Measurements from ENCODE around the gene TNS4.

The TNS4 gene

GRCh38 chr17:40481106-40481505 lies 20.3 kb downstream of the TNS4 start:
- TF ChIP-seq, protein P1, sequence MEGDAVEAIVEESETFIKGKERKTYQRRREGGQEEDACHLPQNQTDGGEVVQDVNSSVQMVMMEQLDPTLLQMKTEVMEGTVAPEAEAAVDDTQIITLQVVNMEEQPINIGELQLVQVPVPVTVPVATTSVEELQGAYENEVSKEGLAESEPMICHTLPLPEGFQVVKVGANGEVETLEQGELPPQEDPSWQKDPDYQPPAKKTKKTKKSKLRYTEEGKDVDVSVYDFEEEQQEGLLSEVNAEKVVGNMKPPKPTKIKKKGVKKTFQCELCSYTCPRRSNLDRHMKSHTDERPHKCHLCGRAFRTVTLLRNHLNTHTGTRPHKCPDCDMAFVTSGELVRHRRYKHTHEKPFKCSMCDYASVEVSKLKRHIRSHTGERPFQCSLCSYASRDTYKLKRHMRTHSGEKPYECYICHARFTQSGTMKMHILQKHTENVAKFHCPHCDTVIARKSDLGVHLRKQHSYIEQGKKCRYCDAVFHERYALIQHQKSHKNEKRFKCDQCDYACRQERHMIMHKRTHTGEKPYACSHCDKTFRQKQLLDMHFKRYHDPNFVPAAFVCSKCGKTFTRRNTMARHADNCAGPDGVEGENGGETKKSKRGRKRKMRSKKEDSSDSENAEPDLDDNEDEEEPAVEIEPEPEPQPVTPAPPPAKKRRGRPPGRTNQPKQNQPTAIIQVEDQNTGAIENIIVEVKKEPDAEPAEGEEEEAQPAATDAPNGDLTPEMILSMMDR (IDR thresholded peaks at IDR 0.05): no peak
- TF ChIP-seq ZFX (IDR thresholded peaks at IDR 0.05; ENCODE audit: borderline replicate concordance): no peak
- H3K27ac ChIP-seq: no peak overlapping the region

DNA sequence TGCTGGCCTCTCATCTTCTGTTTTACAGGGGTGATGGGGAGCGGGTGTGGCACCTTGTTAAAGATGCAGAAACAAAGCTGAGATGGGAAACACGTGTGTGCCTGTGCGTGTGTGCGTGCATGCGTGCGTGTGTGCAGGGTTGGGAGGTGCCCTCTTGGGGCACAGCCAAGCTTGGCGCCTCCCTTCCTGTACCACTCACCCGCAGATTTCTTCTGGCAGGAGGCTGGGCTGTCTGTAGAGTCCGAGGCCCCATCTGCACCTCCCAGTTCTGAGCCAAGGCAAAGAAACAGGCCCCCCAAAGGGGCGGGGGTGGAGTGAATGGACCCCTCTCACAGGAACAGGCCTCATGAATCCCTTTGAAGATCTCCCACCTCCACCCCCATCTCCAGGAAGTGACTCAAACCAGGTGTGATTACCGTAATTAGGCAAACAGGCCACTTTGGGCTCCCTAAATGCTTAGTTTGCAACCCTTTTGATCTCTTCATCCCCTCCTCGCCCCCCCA lies 20.9 kb downstream of the TNS4 start:
- no peak overlapping the region for H3K27ac ChIP-seq
- TF ChIP-seq ZFX (IDR thresholded peaks at IDR 0.05; ENCODE audit: borderline replicate concordance): no peak
- TF ChIP-seq, protein P1 (IDR thresholded peaks at IDR 0.05): no peak

DNA sequence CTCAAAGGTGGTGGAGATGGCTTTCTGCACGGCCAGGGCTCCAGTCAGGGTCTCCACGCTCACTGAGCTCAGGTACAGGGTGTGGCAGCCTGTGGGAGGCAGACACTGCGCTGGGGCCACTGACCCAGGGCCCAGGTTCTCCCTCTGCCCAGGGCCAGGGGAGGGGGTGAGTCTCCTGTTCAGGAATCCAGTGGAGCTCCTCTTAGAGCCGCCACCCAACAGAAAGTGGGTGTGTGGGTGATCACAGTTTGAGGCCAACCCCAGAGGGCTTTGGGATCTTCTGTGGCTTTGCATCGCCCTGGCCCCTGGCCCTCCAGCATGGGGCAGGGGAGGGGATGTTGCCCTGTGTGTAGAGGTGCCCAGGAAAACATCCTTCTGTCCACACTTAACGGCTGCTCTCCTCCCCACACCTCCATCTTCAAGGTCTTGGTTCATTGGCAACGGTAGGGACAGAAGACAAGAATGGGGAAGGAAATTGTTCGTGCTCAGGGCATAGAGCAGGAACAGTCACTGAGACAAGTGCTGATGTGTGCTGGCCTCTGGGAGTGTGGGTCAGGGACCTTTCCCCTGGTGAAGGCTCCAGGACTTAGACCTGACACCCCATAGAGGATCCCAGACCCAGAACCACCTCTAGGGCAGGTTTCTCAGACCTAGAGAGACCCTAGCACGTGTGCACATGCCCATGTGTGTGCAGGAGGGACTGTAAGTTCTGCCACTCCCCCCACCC lies 21.5 kb downstream of the TNS4 start:
- no peak overlapping the region for H3K27ac ChIP-seq
- no peak for TF ChIP-seq ZFX (IDR thresholded peaks at IDR 0.05; ENCODE audit: borderline replicate concordance)
- TF ChIP-seq, protein P1 (IDR thresholded peaks at IDR 0.05): no peak

DNA sequence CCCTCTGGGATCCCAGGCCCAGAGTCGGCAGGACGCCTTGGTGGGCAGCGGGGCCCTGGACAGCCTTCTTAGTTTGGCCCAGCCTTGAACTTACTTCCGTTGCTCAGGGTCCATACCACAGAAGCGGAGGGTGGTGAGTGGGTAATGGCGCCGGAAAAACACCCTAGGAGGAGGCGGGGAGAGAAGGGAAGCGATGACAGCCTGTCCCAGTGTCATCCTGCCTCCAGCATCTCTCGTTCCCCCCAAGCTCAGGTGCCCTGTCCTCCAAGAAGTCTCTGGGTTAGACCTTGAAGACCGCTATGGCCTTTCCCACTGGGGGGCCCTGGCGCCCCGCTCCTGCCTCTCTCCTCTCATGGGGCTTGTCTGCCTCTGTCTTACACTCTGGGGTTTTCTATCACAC lies 22.9 kb downstream of the TNS4 start:
- H3K27ac ChIP-seq: no peak overlapping the region
- TF ChIP-seq ZFX (IDR thresholded peaks at IDR 0.05; ENCODE audit: borderline replicate concordance): no peak
- TF ChIP-seq, protein P1 (IDR thresholded peaks at IDR 0.05): no peak

DNA sequence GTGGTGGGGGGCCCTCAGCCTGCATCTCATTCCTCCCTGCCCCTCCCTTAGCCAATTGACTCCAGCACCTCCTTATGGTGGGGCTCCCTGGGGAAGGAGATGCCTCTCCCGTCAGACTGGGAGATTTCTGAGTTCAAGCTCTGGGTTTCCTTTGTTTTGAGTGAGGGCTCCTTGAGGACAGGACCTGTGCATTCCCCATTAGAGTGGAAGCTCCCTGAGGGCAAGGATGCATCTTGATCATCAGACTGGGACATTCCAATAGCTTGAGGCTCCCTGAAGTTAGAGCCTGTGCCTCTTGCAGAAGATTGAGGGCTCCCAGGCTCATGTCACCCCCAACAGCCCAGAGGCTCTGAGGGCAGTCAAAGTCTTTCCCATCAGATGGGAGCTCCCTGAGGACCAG lies 23.6 kb downstream of the TNS4 start:
- no peak for TF ChIP-seq ZFX (IDR thresholded peaks at IDR 0.05; ENCODE audit: borderline replicate concordance)

GRCh38 chr17:40475234-40475908 lies 26.1 kb downstream of the TNS4 start:
- TF ChIP-seq ZFX (IDR thresholded peaks at IDR 0.05; ENCODE audit: borderline replicate concordance): no peak
- TF ChIP-seq, protein P1 (IDR thresholded peaks at IDR 0.05): no peak
- no peak overlapping the region for H3K27ac ChIP-seq

More for the DNA sequence above, 23.6 kb downstream of the TNS4 start:
- no peak overlapping the region for H3K27ac ChIP-seq

DNA sequence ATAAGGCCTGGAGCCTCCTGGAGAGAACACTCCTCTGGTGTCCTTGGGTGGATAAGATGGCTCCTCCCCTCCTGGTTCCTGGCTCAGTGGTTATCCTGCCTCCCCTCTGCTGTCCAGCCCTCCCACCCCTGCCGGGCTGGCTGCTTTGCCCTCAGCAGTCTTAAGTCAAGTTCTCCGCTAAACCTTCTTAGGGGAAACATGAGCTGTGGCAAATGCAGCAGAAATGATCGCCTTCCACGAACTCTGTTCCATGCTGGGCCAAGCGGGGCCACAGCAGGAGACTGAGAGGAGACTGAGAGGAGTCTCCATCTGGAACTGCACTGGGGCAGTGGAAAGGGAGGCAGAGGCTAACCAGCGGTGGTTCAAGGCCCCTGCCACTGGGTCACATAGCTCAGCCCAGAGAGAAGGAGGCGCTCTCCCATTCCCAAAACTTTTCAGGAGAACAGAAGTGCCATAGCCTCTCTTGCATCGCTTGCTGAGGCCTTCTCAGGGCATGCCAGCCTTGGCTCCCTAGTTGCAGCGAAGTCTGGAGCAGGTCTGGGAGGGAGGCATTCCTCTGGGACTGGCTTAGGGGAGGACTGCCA lies 26.9 kb downstream of the TNS4 start:
- TF ChIP-seq, protein P1 (IDR thresholded peaks at IDR 0.05): no peak
- TF ChIP-seq ZFX (IDR thresholded peaks at IDR 0.05; ENCODE audit: borderline replicate concordance): no peak
- no peak overlapping the region for H3K27ac ChIP-seq

Measured in 22Rv1 (cell line).